NT2/D1 (cell line): ENCODE data around the gene AGO3.

Source experiments
- SUZ12 ChIP-seq: IDR thresholded peaks from 2 replicates; pipeline ENCODE4 v1.6.1; 2011; ENCODE audit not compliant: insufficient read length, insufficient read depth; ENCODE audit errors: extremely low read depth
- YY1 ChIP-seq: IDR thresholded peaks from 2 replicates; pipeline ENCODE4 v1.6.1; 2011; ENCODE audit not compliant: insufficient read length, insufficient read depth
- ZNF274 ChIP-seq: IDR thresholded peaks from 2 replicates; pipeline ENCODE4 v1.6.1; 2011; ENCODE audit warnings: mild to moderate bottlenecking, low read depth, low read length

DNA sequence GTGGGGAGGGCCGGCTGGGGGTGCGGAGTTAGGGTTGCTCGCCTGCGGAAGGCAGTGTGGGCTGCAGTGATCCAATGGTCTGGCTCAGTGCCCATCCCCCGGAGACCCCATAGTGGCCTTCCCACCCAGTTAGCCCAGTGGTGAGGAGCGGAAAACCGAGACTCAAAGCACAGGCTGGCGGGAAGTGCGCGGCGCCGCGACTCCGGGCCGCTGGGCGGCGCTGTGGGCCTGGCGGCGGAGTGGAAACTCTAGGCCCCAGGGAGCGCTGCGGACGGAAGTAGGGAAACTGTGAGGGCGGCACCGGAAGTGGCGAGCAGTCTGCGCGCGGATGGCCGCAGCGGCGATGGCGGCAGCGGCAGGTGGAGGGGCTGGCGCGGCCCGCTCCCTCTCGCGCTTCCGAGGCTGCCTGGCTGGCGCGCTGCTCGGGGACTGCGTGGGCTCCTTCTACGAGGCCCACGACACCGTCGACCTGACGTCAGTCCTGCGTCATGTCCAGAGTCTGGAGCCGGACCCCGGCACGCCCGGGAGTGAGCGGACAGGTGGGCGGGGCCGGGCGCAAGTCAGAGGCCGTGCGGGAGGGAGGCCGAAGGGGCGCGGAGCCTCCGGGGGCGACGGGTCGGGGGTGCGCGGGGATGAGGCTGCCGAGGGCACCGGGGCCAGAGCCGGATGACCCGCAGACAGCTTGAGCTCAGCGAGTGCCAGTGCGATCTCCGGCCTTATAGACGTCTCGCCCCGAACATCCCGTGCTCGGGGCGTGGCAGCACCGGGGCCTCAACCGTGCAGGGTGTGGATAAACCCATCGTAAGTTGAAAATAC, 157.9 kb downstream of the AGO3 start, which contains the start of gene ADPRS:
- no peak for TF ChIP-seq ZNF274
- TF ChIP-seq YY1 = peak; percentile 80
- no peak for TF ChIP-seq SUZ12
